ENCODE data around the gene CDK7.
"Not testable (repeated sequence)": the region's sequence is repeated elsewhere in the genome, so short reads cannot be mapped to it uniquely, and the experiment has no call there.

CDK7 gene

GRCh38 chr5:69238760-69239251 lies 4.1 kb downstream of the CDK7 start:
- no peak for DNase-seq

GRCh38 chr5:69242215-69242927 lies 7.7 kb downstream of the CDK7 start:
- no peak for DNase-seq

- DNase-seq = no peak
These were observed 10.3 kb downstream of the CDK7 start for GRCh38 chr5:69245031-69245430.

- no peak for DNase-seq
These were observed 13.3 kb downstream of the CDK7 start for GRCh38 chr5:69248019-69248418.

- DNase-seq = no peak
These were observed 15.9 kb downstream of the CDK7 start for GRCh38 chr5:69250593-69250992.

GRCh38 chr5:69252437-69252836 lies 17.8 kb downstream of the CDK7 start:
- no peak for DNase-seq

- DNase-seq = not testable (repeated sequence)
These were observed 21.3 kb downstream of the CDK7 start for GRCh38 chr5:69255940-69256339.

GRCh38 chr5:69257577-69257976 lies 22.9 kb downstream of the CDK7 start:
- no peak for DNase-seq

- DNase-seq = no peak
These were observed 26.3 kb downstream of the CDK7 start for GRCh38 chr5:69261034-69261433.

- DNase-seq = no peak
These were observed 31.2 kb downstream of the CDK7 start for GRCh38 chr5:69265931-69266330.

- DNase-seq = no peak
These were observed 34.2 kb downstream of the CDK7 start for GRCh38 chr5:69268899-69269298.

GRCh38 chr5:69270840-69271239 lies 36.2 kb downstream of the CDK7 start:
- no peak for DNase-seq

GRCh38 chr5:69271376-69271775 lies 36.7 kb downstream of the CDK7 start:
- no peak for DNase-seq

GRCh38 chr5:69275563-69275962 lies 40.9 kb downstream of the CDK7 start:
- no peak for DNase-seq

- DNase-seq = no peak
These were observed 41.9 kb downstream of the CDK7 start for GRCh38 chr5:69276422-69277174.

GRCh38 chr5:69279517-69279916 lies 44.8 kb downstream of the CDK7 start:
- DNase-seq = no peak

- DNase-seq = no peak
These were observed 46.4 kb downstream of the CDK7 start for GRCh38 chr5:69281114-69281513.

GRCh38 chr5:69284203-69284602 lies 49.5 kb downstream of the CDK7 start:
- no peak for DNase-seq

GRCh38 chr5:69285448-69286116 lies 50.9 kb downstream of the CDK7 start:
- DNase-seq = no peak

- no peak for DNase-seq
These were observed 53.4 kb downstream of the CDK7 start for GRCh38 chr5:69288069-69288468.

- DNase-seq = no peak
These were observed 54.0 kb downstream of the CDK7 start for GRCh38 chr5:69288688-69289087.

GRCh38 chr5:69292306-69292705 lies 57.6 kb downstream of the CDK7 start:
- DNase-seq = no peak

- DNase-seq = no peak
These were observed 59.2 kb downstream of the CDK7 start for GRCh38 chr5:69293882-69294281.
